CD4-positive, alpha-beta T cell treated with Interleukin-15 for 1 hour (primary cell): Measurements from ENCODE around the gene MYCN.

ENCODE experiments used
- DNase-seq: peaks from one replicate; pipeline ENCODE4 v3.0.0-alpha.2; 2020

The MYCN gene

DNA sequence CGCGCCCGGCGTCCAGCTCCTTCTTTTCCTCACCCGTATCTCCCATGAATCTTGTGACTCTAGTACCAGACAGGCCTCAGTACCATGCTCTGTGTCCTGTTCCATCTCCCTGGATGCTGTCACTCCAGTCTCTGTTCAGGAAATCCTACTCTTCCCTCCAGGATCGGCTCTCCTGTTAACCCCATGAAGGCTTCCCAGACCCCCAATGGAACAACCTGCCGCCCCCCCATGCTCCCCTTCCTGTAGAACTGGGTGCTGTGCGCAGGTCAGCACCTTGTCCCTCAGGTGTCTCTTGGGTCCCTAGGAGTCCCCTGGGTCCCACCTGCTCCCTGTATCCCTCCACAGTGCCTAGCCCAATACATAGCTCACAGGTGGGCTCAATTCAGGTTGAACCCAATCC lies 41.3 kb downstream of the MYCN start:
- DNase-seq, result no peak

DNA sequence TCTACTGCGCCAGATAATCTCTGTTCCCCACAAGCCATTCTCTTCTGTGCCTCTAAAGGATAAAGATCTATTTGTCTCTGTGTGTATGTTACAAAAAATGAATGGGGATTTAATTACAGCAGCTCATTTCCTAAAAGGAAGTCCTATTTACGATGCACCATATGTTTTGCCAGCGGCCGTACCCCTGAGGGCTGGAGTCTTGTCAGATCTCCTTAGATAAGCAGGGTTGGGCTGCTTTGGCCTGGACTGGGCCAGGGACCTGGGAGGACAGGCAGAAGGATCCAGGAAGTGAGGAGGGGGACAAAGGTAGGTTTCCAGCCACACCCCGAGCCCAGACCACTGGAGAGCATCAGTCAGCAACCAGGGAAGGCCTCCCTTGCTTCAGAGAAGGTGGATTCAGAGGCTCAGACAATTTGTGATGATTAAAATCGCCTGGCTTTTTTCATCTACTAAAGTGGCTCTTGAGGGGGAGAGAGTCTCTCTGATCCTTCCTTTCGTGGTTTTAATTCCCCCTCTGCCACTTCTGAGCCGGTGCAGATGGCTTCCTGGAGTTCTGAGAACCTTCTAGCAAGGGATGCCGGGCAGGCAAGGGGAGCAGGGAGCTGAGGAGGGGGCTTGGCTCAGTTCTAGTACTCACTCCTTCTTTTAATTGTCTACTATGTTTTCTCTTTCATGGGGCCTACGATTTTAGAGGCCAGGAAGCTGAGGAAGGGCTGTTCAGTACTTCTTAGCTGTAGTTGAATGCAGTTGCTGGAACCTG lies 42.1 kb downstream of the MYCN start:
- no peak for DNase-seq

DNA sequence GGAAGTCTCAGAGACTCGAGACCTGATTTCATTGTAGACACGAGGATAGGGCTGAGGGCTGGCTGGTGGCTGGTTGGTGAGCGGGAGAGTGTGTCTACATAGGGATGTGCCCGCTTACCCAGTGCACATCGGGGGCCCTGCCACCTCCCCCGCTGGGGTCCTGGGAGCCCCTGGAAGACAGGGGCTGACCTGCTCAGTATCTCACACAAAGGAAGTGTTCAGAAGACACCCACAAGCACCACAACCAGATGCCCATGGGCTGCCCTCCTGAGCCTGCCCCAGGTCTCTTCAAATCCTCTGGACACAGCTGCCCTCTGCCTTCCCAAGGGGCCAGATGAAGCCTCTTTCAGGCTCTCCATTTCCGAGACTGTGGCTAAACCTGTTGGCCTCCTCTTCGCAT lies 43.1 kb downstream of the MYCN start:
- DNase-seq, result no peak

DNA sequence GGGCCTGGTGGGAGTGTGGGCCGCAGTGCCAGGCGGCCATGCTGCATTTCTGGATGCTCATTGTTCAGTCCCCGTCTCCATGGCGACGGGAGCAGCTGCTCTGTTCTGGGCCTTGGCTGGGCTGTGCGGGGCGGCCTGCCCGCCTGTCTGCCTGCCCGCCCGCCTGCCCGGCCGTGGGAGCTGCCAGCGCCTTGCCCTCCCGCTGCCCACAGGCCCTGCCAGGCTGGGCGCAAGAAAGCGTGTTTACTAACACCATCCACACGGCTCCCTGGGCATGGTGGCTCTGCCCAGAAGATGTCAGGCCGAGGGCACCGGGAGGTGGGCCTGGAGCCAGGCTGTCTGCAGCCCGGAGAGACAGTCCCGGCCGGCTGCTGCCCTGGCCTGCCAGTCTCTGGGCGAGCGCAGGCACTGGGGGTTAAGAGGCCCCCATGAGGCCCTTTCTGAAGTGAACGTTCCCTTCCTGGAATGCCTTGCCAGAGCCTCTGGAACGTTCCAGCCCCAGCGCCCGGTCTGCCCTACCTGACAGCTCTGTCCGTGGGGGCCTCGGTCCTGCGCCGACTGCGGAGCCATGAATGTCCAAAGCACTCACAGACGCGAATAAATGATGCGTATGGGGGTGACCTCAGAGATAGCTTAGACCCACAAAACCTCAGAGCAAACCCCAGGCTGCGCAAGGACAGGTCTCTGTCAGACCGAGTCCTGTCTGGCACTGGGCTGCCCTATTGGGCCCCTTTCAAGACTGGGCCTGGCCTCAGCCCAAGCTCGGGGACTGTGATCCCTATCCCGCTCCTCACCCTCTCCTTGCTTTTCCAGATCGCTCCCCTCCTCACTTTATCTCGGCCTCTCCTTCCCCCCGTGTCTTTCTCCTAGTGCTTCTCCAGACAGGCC lies 44.3 kb downstream of the MYCN start:
- no peak for DNase-seq

DNA sequence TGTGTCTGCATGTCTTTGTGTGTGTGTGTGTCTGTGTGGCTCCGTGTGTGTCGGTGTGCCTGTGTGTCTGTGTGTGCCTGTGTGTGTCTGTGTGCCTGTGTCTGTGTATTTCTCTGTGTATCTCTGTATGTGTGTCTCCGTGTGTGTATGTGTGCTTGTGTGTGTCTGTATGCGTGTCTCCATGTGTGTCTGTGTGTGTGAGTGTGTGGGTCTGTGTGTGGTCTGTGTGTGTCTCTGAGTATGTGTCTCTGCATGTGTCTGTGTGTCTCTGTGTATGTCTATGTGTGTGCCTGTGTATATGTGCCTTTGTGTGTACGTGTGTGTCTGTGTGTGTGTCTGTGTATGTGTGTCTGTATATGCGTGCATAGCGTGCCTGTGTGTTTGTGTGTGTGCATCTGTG lies 45.2 kb downstream of the MYCN start:
- DNase-seq, result no peak

DNA sequence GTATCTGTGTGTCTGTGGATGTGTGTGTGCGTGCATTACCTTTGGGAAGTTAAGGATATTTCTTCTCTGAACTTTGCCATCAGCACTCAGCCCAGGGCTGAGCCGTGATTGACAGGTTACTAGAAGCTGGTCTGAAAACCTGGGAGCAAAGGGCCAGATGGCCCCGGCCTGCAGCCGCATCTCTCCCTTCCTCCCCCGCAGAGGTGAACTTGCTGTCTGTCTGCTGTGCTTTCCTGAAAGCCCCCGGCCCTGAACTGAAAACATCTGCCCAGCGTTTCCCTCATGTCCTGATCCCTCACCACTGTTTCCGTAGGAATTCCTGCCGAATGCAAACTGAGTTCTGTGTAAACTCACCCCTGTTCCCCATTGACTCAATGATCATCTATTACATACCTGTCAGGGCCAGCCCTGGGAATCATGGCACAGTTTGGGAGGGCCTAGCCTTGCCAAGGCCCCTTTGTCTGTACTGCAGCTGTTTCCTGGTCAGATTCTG lies 45.8 kb downstream of the MYCN start:
- no peak for DNase-seq

DNA sequence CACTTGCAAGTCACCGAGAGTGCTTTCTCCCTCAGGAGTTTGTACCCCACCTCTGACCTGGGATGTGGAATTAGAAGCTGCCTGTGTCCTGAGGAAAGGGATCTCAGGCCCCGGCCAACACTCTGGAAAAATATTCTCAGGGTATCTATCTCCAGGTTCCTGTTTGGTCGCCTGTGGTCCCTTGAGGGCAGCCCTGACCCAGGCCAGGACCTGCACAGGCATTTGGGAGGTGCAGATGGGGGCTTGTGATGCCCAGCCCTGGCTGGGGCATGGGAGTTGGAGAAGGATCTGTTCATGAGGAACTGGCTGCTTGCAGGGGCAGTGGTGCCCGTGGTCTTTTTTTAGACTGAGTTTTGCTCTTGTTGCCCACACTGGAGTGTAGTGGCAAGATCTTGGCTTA lies 46.3 kb downstream of the MYCN start:
- no peak for DNase-seq

DNA sequence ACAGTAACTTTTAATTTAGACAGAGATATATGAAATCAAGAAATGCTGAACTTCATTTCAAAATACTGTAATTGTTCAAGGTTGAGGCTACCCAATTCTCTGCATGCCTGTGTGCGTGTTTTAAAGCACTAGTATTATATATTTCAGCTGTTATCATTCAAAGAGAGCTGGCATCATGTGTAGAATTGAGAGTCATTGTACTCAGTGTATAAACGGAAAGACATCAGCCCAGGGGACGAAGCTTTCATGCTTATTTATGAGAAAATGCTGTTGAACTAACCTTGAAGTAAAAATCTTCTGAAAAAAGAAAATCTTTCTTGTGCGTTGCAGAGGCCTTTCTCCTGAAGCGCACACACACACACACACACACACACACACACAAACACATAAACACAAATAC lies 48.4 kb downstream of the MYCN start:
- no peak for DNase-seq

DNA sequence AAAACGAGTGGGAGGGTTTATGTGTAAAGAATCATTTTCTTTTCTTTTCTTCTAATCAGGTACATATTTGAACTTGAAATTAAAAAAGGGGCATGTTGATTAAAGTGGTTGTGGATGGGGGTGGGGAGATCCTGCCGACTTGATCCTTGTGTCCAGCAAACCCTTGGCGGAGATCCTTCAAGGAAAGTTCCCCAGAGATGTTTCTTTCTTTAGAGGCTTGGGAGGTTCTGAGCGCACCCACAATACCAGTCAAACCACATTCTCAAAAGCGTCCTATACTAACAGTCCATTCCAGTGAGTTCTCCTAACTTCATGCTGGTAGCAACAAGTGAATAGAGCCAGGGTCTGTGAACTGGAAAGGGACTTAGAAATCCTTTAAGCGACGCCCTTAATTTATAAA lies 49.2 kb downstream of the MYCN start:
- DNase-seq, result no peak

DNA sequence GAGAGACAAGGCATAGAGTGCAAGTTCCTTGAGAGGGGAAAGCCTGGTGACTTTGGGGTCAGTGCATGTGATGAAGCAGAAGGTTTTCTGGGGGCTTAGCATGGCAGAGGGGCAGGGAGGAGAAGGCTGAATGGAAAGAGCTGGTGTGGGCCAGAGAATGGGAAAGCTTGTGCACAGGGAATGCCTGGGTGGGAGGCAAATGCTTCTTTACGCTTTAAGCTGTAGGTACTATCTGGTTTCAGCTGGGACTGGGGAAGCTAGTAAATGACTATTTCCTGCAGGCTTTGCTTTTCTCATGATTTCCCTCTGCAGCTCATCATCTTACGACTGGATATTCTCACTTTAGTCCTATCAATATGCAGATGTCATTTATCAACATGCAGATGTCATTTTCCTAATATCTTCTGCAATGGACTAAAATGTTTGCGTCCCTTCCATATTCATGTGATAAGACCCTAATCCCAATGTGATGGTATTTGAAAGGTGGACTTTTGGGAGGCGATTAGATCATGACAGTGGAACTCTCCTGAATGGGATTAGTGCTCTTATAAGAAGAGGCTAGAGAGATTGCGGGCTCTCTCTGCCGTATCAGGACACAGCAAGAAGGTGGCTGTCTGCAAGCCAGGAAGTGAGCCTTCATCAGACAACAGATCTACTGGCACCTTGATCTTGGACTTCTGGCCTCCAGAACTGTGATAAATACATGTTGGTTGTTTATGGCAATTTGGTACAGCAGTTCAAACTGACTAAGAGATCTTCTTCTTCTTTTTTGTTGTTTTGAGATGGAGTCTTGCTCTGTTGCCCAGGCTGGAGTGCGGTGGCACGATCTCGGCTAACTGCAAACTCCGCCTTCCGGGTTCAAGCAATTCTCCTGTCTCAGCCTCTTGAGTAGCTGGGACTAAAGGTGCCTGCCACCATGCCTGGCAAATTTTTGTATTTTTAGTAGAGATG lies 50.1 kb downstream of the MYCN start:
- DNase-seq, result no peak

DNA sequence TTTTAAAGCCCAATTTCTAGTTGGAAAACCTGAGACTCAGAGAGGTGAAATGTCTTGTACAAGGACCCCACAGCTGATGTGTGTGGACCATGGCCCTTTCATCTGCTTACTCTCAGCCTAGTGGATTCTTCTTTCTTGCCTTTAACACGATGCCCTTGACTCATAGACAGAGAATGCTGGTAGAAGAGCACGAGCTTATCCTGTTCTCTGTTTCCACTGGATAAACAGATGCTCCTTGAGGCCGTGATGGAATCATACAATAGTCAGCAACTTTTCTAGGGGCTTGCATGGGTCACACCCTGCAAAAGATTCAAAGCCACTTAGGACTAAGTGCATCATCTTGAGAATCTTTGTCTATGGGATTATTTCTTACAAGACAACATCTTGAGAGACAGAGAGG lies 50.9 kb downstream of the MYCN start:
- DNase-seq, result no peak

DNA sequence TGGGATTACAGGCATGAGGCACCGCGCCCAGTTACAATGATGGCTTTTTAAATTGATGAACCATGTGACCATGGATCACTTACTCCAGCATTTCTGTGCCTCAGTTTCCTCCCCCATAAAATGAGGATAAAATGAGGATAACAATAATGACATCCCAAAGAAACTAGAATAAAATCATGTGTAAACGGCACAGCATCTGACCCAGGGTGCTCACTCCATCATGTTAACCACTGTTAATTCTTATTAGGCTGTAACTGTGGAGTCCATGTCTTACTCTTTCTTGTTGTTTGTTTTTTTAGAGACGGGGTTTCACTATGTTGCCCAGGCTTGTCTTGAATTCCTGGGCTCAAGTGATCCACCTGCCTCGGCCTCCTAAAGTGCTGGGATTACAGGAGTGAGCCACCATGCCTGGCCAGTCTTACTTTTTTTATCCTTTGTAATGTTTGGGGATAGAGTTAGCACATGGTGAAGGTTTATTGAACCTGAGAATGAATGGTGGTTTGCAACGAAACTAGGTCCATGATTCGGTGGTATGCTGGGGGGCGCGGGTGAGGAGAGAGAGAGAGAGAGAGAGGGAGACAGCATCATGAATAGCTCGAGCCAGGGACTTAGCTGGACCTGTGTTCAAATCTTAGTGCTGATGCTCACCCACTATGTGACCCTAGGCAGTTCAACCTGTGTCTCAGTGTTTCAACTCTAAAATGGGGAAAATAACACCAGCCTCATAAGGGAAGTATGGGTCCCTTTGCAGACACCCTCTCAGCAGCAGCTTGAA lies 52.3 kb downstream of the MYCN start:
- no peak for DNase-seq

DNA sequence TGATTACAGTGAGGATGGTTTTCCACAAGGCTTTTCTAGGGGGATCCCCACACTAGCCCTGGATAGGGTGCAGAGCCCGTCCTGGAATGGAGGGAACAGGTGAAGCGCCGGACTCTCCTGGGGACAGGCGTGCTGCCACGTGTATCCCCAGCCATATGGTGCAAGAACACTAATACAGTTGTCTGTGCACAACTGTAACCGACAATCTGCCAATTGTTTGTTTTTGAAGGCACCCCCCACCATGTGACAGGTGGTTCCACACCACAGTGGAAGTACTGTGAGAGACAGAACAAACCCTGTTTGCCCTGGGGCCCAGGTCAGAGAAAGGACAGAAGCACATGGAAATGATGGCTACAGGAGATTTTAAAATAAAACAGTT lies 52.9 kb downstream of the MYCN start:
- DNase-seq, result no peak

DNA sequence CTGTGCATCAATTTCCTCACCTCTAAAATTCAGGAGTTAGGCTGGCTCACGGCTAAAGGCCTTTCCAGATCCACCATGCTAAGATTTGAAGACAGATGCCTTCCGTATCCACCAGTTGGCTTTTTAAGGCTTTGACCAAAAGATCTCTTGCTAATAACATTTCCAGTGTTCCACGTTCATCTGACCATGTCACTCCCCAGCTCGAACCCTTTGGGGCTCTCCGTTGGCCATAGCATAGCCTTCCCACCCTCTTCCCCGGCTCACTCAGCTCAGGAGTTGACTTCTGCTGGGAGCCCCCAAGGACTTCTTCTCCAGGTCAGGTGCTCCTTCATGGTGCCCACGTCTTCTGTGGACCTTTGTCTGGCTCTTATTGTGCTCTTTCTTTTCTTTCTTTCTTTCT lies 53.3 kb downstream of the MYCN start:
- no peak for DNase-seq

DNA sequence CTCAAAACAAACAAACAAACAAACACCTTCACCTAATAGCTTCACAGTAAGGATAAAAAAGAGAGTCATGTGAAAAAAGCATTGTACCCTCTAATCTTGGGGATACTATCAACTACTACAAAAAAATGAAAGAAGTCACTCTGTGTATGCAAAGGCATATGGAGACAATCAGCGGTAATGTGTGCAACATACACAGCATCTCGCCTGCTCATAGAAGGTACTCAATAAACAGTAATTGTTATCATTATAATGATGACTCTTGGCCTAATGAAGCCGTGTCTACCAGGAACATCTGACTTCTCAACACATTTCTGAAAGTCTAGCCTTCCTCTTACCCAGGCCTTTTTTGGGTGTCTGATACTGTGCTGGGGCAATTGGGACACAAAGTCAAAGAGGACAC lies 55.3 kb downstream of the MYCN start:
- DNase-seq, result no peak
